HFFc6 (cell line): ENCODE data around the gene AADACL4. TPM values are rescaled to one million over a fixed set of nuclear protein-coding genes. Genes with fewer than 3 reads are reported as not detected.

Experiments used
- DNase-seq: peaks from one replicate; pipeline ENCODE4 v3.0.0-alpha.2; 2018
- H3K27ac Mint-ChIP-seq: 2 replicates; pipeline ENCODE4 v1.8.0; 2020; ENCODE audit warnings: mild to moderate bottlenecking, mixed read lengths
- H3K27me3 Mint-ChIP-seq: 2 replicates; pipeline ENCODE4 v1.8.0; 2021; ENCODE audit warnings: mild to moderate bottlenecking, moderate library complexity, mixed read lengths; ENCODE audit not compliant: insufficient read depth
- H3K36me3 Mint-ChIP-seq: 2 replicates; pipeline ENCODE4 v1.8.0; 2021; ENCODE audit warnings: low read depth, mixed read lengths
- H3K4me1 Mint-ChIP-seq: 2 replicates; pipeline ENCODE4 v1.8.0; 2020; ENCODE audit warnings: low read depth, mixed read lengths
- H3K4me3 Mint-ChIP-seq: 2 replicates; pipeline ENCODE4 v1.8.0; 2020; ENCODE audit warnings: mild to moderate bottlenecking, moderate library complexity, mixed read lengths
- H3K9me3 Mint-ChIP-seq: 2 replicates; pipeline ENCODE4 v1.8.0; 2020; ENCODE audit warnings: mild to moderate bottlenecking, mixed read lengths
- long read RNA-seq: library from polyadenylated mRNA; unstranded; transcript quantifications from one replicate; pipeline ENCODE4 v2.0.0, GENCODE V29; 2019
- total RNA-seq, 6 experiments: library from RNA; stranded (reverse); fragmentation: NEBNext Ultra II Directional; extraction: Animal tissue kit (Norgen Biotek cat#: 25700); gene quantifications; 2 replicates in 1 of 6; 3 replicates in 5 of 6; pipeline ENCODE4 v1.2.3, GENCODE V29; 2021
- TF ChIP-seq, protein P1 (sequence below): fragments of 200-600 bp; sonication (generic); IDR thresholded peaks from 2 replicates; pipeline ENCODE4 v1.5.0; 2021; ENCODE audit warnings: antibody characterized with exemption, mild to moderate bottlenecking

Gene AADACL4
- not detected for total RNA-seq
- long read RNA-seq = 0 reads

DNA sequence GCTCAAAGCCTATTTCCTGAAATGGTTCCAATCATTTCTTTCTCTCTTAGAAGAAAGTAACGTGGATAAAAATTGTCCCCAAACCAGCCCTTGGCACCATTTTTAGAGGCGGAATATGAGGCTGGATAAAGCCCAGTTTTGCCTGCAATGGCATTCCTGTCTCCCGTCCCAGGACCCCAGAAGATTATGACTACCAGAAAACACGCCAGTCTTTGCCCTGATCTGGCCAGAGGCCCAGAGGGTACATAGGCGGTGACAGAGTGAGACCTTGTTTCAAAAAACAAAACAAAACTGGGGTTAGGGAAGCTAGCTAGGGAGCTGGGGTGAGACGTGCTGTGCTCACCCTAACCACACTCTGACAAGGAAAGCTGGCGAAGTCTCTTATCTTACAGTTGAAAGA is at the start of gene AADACL4:
Gene AADACL4, plus strand, starts transcription at position 301 of the 400 bp plus-strand sequence. CDS start 462 bp downstream, outside the sequence.
- no peak for DNase-seq
- TF ChIP-seq, protein P1, sequence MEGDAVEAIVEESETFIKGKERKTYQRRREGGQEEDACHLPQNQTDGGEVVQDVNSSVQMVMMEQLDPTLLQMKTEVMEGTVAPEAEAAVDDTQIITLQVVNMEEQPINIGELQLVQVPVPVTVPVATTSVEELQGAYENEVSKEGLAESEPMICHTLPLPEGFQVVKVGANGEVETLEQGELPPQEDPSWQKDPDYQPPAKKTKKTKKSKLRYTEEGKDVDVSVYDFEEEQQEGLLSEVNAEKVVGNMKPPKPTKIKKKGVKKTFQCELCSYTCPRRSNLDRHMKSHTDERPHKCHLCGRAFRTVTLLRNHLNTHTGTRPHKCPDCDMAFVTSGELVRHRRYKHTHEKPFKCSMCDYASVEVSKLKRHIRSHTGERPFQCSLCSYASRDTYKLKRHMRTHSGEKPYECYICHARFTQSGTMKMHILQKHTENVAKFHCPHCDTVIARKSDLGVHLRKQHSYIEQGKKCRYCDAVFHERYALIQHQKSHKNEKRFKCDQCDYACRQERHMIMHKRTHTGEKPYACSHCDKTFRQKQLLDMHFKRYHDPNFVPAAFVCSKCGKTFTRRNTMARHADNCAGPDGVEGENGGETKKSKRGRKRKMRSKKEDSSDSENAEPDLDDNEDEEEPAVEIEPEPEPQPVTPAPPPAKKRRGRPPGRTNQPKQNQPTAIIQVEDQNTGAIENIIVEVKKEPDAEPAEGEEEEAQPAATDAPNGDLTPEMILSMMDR = no peak
- Mint-ChIP-seq H3K36me3 (peaks cover 16% of the 10 kb centered on the region), H3K9me3 (peaks cover 34% of the 10 kb centered on the region), H3K27ac (no peak within 1 kb of the TSS), H3K4me1 (0 out of 2 replicates have a peak, but pooled peaks cover 5% of the 10 kb centered on the region), H3K27me3 (peaks cover 25% of the 10 kb centered on the region), H3K4me3 (no peak within 1 kb of the TSS)

DNA sequence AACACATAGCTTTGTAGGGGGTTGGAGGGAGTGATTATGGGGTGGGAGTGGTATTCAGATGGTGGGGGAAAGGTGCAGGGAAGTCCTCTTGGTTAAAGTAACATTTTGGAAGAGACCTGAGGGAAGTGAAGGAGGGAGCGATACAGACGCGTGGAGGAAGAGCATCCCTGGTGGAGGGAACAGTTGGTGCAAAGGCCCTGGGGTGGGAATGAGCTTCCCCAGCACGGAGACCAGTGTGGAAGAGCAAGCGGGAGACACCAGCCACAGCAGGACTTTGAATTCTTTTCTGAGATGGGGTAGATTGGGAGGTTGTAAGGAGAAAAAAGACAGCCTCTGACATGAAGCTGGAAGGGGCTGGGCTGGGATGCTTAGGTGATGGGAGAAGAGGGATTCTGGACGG is 49.4 kb upstream of the AADACL4 start:
- 0 out of 2 replicates have a peak, but pooled peaks cover 3% of the 10 kb centered on the region for H3K36me3 Mint-ChIP-seq
- no peak for DNase-seq
- TF ChIP-seq, protein P1 = peak; percentile 24; the same call in 1 of the 2 replicates
- peak overlapping the region; percentile 66 for H3K4me3 Mint-ChIP-seq
- H3K27me3 Mint-ChIP-seq = peaks cover 20% of the 10 kb centered on the region
- H3K9me3 Mint-ChIP-seq = no peaks in the 10 kb centered on the region
- H3K27ac Mint-ChIP-seq = peak overlapping the region; percentile 72
- H3K4me1 Mint-ChIP-seq = peaks cover 36% of the 10 kb centered on the region

DNA sequence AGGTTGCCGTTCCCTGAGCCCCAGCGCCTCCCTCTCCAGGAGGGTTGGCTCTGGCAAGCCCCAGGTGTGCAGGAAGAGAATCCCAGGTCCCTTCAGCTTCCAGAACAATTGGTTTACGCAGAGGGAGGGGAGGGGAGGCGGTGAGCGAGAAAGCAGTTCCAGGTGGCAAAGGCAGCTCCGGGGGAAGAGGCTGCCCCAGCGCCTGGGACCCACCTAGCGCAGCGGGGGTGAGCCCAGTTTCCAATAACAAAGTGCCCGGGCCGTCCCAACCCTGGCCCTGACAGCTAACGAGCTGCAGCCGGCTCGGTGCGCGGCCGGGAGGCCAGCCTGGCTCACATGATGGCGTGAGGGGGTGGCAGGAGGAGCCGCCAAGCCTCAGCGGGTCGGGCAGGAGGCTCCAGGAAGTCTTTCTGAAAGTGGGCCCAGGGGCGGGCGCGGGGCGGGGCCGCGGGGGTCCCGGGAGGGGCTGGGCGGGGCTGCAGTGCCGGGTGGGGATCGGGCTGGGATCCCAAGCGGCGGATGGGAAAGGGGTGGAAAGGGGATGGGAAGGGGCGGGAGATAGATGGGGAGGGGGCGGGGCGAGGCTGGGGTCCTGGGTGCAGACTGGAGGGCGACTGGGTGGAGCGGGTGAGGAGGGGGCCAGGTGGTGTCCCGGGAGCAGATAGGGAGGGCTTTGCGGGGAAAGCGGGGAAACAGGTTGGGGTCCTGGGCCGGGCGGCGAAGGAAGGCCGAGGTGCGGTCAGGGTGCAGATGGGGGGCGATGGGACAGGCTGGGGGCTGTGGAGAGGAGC is 48.7 kb upstream of the AADACL4 start:
- peaks cover 25% of the 10 kb centered on the region for H3K27me3 Mint-ChIP-seq
- no peak for DNase-seq
- TF ChIP-seq, protein P1 = no peak
- H3K27ac Mint-ChIP-seq = peak overlapping the region; percentile 72
- peaks cover 36% of the 10 kb centered on the region for H3K4me1 Mint-ChIP-seq
- no peaks in the 10 kb centered on the region for H3K9me3 Mint-ChIP-seq
- H3K4me3 Mint-ChIP-seq = peak overlapping the region; percentile 82
- 0 out of 2 replicates have a peak, but pooled peaks cover 3% of the 10 kb centered on the region for H3K36me3 Mint-ChIP-seq

DNA sequence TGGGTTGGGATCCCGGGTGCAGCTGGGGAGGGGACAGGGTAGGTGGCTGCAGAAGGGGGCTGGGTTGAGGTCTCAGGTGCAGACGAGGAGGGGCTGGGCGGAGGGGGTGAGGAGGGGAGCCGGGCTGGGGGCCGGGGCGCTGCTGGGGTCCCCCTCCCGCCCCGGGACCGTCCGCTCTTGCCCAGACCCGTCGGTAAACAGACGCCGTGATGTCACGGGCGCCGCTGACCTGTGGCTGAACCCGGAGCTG is 48.2 kb upstream of the AADACL4 start:
- Mint-ChIP-seq H3K36me3 (0 out of 2 replicates have a peak, but pooled peaks cover 3% of the 10 kb centered on the region), H3K27me3 (peaks cover 29% of the 10 kb centered on the region)

DNA sequence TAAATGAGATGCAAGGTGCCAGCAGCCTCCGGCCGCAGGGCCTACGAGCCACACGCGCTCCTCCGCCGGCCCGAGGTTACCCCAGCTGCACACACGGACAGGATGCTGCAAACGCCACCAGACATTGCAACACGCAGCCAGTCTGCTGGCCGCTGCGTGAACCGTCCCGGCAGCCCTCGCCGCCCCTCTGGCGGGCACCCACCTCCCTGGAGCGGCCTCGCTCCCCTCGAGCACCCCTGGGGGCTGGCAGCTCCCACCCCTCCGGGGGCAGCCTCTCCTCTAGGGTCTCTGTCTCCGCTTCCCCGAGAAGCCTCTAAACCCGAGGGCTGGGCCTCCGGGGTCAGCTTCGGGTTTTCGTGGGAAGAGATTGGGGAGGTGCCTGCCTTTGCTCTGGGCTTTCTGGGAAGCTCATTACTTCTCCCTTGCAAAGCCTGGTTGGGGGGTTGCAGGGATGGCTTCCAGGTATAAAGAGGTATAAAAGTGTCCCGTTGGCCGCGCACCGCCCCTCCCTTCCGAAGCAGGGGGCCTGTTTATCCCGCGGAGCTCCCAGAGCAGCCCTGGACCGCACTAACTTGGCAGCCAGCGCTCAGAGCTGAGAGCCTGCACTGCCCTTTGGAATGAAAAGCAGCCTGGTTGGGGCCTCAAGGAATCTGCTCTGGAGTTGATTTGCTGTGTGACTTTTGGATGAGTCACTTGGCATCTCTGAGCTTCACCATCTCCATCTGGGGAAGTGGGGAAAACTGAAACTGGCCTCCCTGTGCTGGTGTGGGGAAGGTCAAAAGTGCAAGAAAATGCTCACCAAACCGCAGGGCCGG is 47.7 kb upstream of the AADACL4 start:
- DNase-seq = peak; percentile 97
- Mint-ChIP-seq H3K9me3 (no peaks in the 10 kb centered on the region), H3K27me3 (peaks cover 32% of the 10 kb centered on the region), H3K36me3 (no peaks in the 10 kb centered on the region), H3K27ac (peak overlapping the region; percentile 90), H3K4me3 (peak overlapping the region; percentile 82), H3K4me1 (peaks cover 46% of the 10 kb centered on the region)
- TF ChIP-seq, protein P1 = no peak

More for the DNA sequence above, 48.2 kb upstream of the AADACL4 start:
- DNase-seq = no peak
- H3K9me3 Mint-ChIP-seq = no peaks in the 10 kb centered on the region
- H3K4me3 Mint-ChIP-seq = peak overlapping the region; percentile 82
- peaks cover 40% of the 10 kb centered on the region for H3K4me1 Mint-ChIP-seq
- TF ChIP-seq, protein P1 = no peak
- peak overlapping the region; percentile 90 for H3K27ac Mint-ChIP-seq
